Smooth muscle cell (in vitro differentiated cells): ENCODE data around the gene TACR3. TPM values are rescaled to one million over a fixed set of nuclear protein-coding genes. Genes with fewer than 3 reads are reported as not detected.
"Not testable (repeated sequence)": the region's sequence is repeated elsewhere in the genome, so short reads cannot be mapped to it uniquely, and the experiment has no call there.

Source experiments
- DNase-seq: peaks from one replicate; lab custom pipeline; 2025; ENCODE audit not compliant: unreplicated experiment; lab: John Stamatoyannopoulos, UW
- H2AFZ ChIP-seq: fragments of 200-600 bp; sonication (generic); 2 replicates; pipeline ENCODE4 v1.6.0; 2016; ENCODE audit warnings: antibody characterized with exemption, low read depth, mild to moderate bottlenecking
- H3F3A ChIP-seq: fragments of 200-600 bp; sonication (generic); 2 replicates; pipeline ENCODE4 v1.6.0; 2017; ENCODE audit warnings: antibody characterized with exemption, low read depth
- H3K27ac ChIP-seq: fragments of 200-600 bp; sonication (generic); 2 replicates; pipeline ENCODE4 v1.5.1; 2016; ENCODE audit warnings: low read depth, mild to moderate bottlenecking
- H3K27me3 ChIP-seq: fragments of 200-600 bp; sonication (generic); 2 replicates; pipeline ENCODE4 v1.6.1; 2016; ENCODE audit warnings: low read depth, mild to moderate bottlenecking
- H3K36me3 ChIP-seq: fragments of 200-600 bp; sonication (generic); 2 replicates; pipeline ENCODE4 v1.5.1; 2016; ENCODE audit warnings: low read depth
- H3K4me1 ChIP-seq: fragments of 200-600 bp; sonication (generic); 2 replicates; pipeline ENCODE4 v1.5.1; 2016; ENCODE audit warnings: low read depth
- H3K4me2 ChIP-seq: fragments of 200-600 bp; sonication (generic); 2 replicates; pipeline ENCODE4 v1.6.0; 2016; ENCODE audit warnings: mild to moderate bottlenecking
- H3K4me3 ChIP-seq: fragments of 200-600 bp; sonication (generic); 2 replicates; pipeline ENCODE4 v1.5.1; 2016; ENCODE audit warnings: mild to moderate bottlenecking
- H3K79me2 ChIP-seq: fragments of 200-600 bp; sonication (generic); 2 replicates; pipeline ENCODE4 v1.6.0; 2016; ENCODE audit warnings: low read depth, mild to moderate bottlenecking
- H3K9ac ChIP-seq: fragments of 200-600 bp; sonication (generic); 2 replicates; pipeline ENCODE4 v1.6.0; 2016; ENCODE audit warnings: low read depth
- H3K9me3 ChIP-seq: fragments of 200-600 bp; sonication (generic); replicated peaks from 2 replicates; pipeline ENCODE4 v1.5.1; 2016; ENCODE audit warnings: low read depth
- H4K20me1 ChIP-seq: fragments of 200-600 bp; sonication (generic); 2 replicates; pipeline ENCODE4 v1.6.0; 2016; ENCODE audit warnings: low read depth
- CTCF ChIP-seq: fragments of 200-600 bp; sonication (generic); IDR thresholded peaks from 2 replicates; pipeline ENCODE4 v1.5.1; 2017; ENCODE audit warnings: borderline replicate concordance, mild to moderate bottlenecking, antibody characterized with exemption; ENCODE audit not compliant: insufficient read depth, poor library complexity, severe bottlenecking
- WGBS: methylation state at CpG from one replicate; pipeline ENCODE4 v1.1.7; 2016; ENCODE audit warnings: low lambda C conversion rate; 5-methylcytosine and 5-hydroxymethylcytosine counted together
- polyA plus RNA-seq: library from polyadenylated mRNA; unstranded; fragments of >200 nt; fragmentation: Nextera tagmentation; extraction: Ambion mirVana; gene quantifications from 2 replicates; pipeline ENCODE4 v1.2.1, GENCODE V29; 2016
- total RNA-seq: library from RNA; depleted of rRNA; stranded (reverse); fragments of >200 nt; gene quantifications from 2 replicates; pipeline ENCODE4 v1.2.3, GENCODE V29; 2014

Gene TACR3
- total and polyA plus RNA-seq, 2 experiments from 2014 or later = 0.22 TPM; not detected in 1

- H3K9me3 ChIP-seq = no peaks in the 10 kb centered on the region
- under 1% methylated on average over 37 of the region's 39 CpGs for WGBS
- H3K27ac ChIP-seq = no peak overlapping the region
- no peak for DNase-seq
- TF ChIP-seq CTCF = no peak
- no peaks in the 10 kb centered on the region for H4K20me1 ChIP-seq
- H2AFZ ChIP-seq = peak overlapping the region; percentile 71
- H3K79me2 ChIP-seq = no peaks in the 10 kb centered on the region
- H3K36me3 ChIP-seq = no peaks in the 10 kb centered on the region
- no peaks in the 10 kb centered on the region for H3F3A ChIP-seq
- peaks cover 12% of the 10 kb centered on the region for H3K27me3 ChIP-seq
- no peak overlapping the region for H3K9ac ChIP-seq
- H3K4me2 ChIP-seq = peak overlapping the region; percentile 86
- peaks cover 4% of the 10 kb centered on the region for H3K4me1 ChIP-seq
- H3K4me3 ChIP-seq = peak overlapping the region; percentile 46
Measured at GRCh38 chr4:103719105-103719829, 518 bp downstream of the TACR3 start.

GRCh38 chr4:103692615-103693014 lies 27.2 kb downstream of the TACR3 start:
- Histone ChIP-seq H3K27ac (no peak overlapping the region), H3F3A (no peaks in the 10 kb centered on the region), H3K4me3 (no peak overlapping the region), H3K79me2 (no peaks in the 10 kb centered on the region), H3K27me3 (no peaks in the 10 kb centered on the region), H3K9me3 (no peaks in the 10 kb centered on the region), H3K36me3 (peaks cover 6% of the 10 kb centered on the region), H3K4me1 (no peaks in the 10 kb centered on the region), H4K20me1 (no peaks in the 10 kb centered on the region), H3K4me2 (no peak overlapping the region), H2AFZ (no peak overlapping the region), H3K9ac (no peak overlapping the region)
- TF ChIP-seq CTCF = no peak
- DNase-seq = no peak

- WGBS = 93% methylated on average over 2 of the region's 2 CpGs
Measured at GRCh38 chr4:103673983-103674382, 45.8 kb downstream of the TACR3 start.

GRCh38 chr4:103666764-103667163 lies 53.0 kb downstream of the TACR3 start:
- not testable (repeated sequence) for H3F3A ChIP-seq, H3K9ac ChIP-seq, H3K27me3 ChIP-seq, H3K79me2 ChIP-seq, H2AFZ ChIP-seq, H3K4me2 ChIP-seq, H3K36me3 ChIP-seq, H4K20me1 ChIP-seq, DNase-seq, H3K4me1 ChIP-seq, H3K9me3 ChIP-seq, H3K4me3 ChIP-seq, H3K27ac ChIP-seq

More at GRCh38 chr4:103673983-103674382, 45.8 kb downstream of the TACR3 start:
- H3K36me3 ChIP-seq = no peaks in the 10 kb centered on the region
- no peaks in the 10 kb centered on the region for H3K9me3 ChIP-seq
- H3K9ac ChIP-seq = no peak overlapping the region
- no peaks in the 10 kb centered on the region for H3F3A ChIP-seq
- H3K4me2 ChIP-seq = no peak overlapping the region
- no peak overlapping the region for H3K4me3 ChIP-seq
- no peak overlapping the region for H3K27ac ChIP-seq
- DNase-seq = no peak
- no peaks in the 10 kb centered on the region for H3K27me3 ChIP-seq
- H4K20me1 ChIP-seq = no peaks in the 10 kb centered on the region
- no peak for TF ChIP-seq CTCF
- H3K4me1 ChIP-seq = no peaks in the 10 kb centered on the region
- H2AFZ ChIP-seq = no peak overlapping the region
- H3K79me2 ChIP-seq = no peaks in the 10 kb centered on the region
